ENCODE results near the gene NLGN3. TPM values are rescaled to one million over a fixed set of nuclear protein-coding genes. Genes with fewer than 3 reads are reported as not detected.

NLGN3 gene
- total RNA-seq, 2 experiments from 2014 or later = 0.57 to 1.3 TPM

- TF ChIP-seq EZH2phosphoT487 (IDR thresholded peaks at IDR 0.05; ENCODE audit: borderline replicate concordance, low read depth, low read length) = no peak
- TF ChIP-seq CTCF (conservative IDR thresholded peaks at IDR 0.05; ENCODE audit: low read length) = no peak
- H3K36me3 ChIP-seq (ENCODE audit: insufficient read depth, low read length) = no peaks in the 10 kb centered on the region
- H3K9me2 ChIP-seq (ENCODE audit: insufficient read depth, low read length) = no peaks in the 10 kb centered on the region
- POLR2A ChIA-PET = no interaction called here
- CTCF ChIA-PET (ENCODE audit: unreplicated experiment) = no interaction called here
- H3K9me3 ChIP-seq (ENCODE audit: low read length) = no peaks in the 10 kb centered on the region
- no peaks in the 10 kb centered on the region for H3K79me2 ChIP-seq (ENCODE audit: insufficient read depth, low read depth, low read length)
- no peak overlapping the region for H2AFZ ChIP-seq (ENCODE audit: low read length)
- H3K4me2 ChIP-seq (ENCODE audit: low read length) = no peak overlapping the region
- no peak overlapping the region for H3K27ac ChIP-seq (ENCODE audit: low read depth, low read length, poor library complexity, severe bottlenecking)
- H3K4me3 ChIP-seq (ENCODE audit: low read depth, low read length, poor library complexity, severe bottlenecking) = no peak overlapping the region
- DNase-seq (ENCODE audit: low spot score) = no peak
- intact Hi-C loops (cut with micrococcal nuclease; ENCODE audit: unreplicated experiment) = no loop called here
- no peaks in the 10 kb centered on the region for H4K20me1 ChIP-seq (ENCODE audit: insufficient read depth, low read length)
- H3K4me1 ChIP-seq (ENCODE audit: insufficient read depth, low read length, poor library complexity, severe bottlenecking) = peaks cover 9% of the 10 kb centered on the region
- no TSS peak for BruUV-seq (replicated peaks)
Measured at GRCh38 chrX:71214152-71214551, 69.5 kb downstream of the NLGN3 start.

GRCh38 chrX:71214604-71215337 is 70.1 kb downstream of the NLGN3 start:
- Histone ChIP-seq H3K4me2 (ENCODE audit: low read length) (no peak overlapping the region), H3K79me2 (ENCODE audit: insufficient read depth, low read depth, low read length) (no peaks in the 10 kb centered on the region), H3K9me3 (ENCODE audit: low read length) (no peaks in the 10 kb centered on the region), H3K4me3 (ENCODE audit: low read depth, low read length, poor library complexity, severe bottlenecking) (no peak overlapping the region), H3K27ac (ENCODE audit: low read depth, low read length, poor library complexity, severe bottlenecking) (no peak overlapping the region), H4K20me1 (ENCODE audit: insufficient read depth, low read length) (no peaks in the 10 kb centered on the region), H3K9me2 (ENCODE audit: insufficient read depth, low read length) (no peaks in the 10 kb centered on the region), H3K4me1 (ENCODE audit: insufficient read depth, low read length, poor library complexity, severe bottlenecking) (peaks cover 9% of the 10 kb centered on the region), H3K36me3 (ENCODE audit: insufficient read depth, low read length) (no peaks in the 10 kb centered on the region), H2AFZ (ENCODE audit: low read length) (no peak overlapping the region)
- CTCF ChIA-PET (ENCODE audit: unreplicated experiment) = no interaction called here
- intact Hi-C loops (cut with micrococcal nuclease; ENCODE audit: unreplicated experiment) = no loop called here
- BruUV-seq (replicated peaks) = no TSS peak
- TF ChIP-seq EZH2phosphoT487 (IDR thresholded peaks at IDR 0.05; ENCODE audit: borderline replicate concordance, low read depth, low read length) = no peak
- no peak for TF ChIP-seq CTCF (conservative IDR thresholded peaks at IDR 0.05; ENCODE audit: low read length)
- no peak for DNase-seq (ENCODE audit: low spot score)
- POLR2A ChIA-PET = no interaction called here

- Histone ChIP-seq H2AFZ (ENCODE audit: low read length) (no peak overlapping the region), H3K9me3 (ENCODE audit: low read length) (no peaks in the 10 kb centered on the region), H3K4me1 (ENCODE audit: insufficient read depth, low read length, poor library complexity, severe bottlenecking) (peaks cover 9% of the 10 kb centered on the region), H3K4me2 (ENCODE audit: low read length) (no peak overlapping the region), H3K79me2 (ENCODE audit: insufficient read depth, low read depth, low read length) (no peaks in the 10 kb centered on the region), H3K36me3 (ENCODE audit: insufficient read depth, low read length) (no peaks in the 10 kb centered on the region), H3K9me2 (ENCODE audit: insufficient read depth, low read length) (no peaks in the 10 kb centered on the region), H3K27ac (ENCODE audit: low read depth, low read length, poor library complexity, severe bottlenecking) (no peak overlapping the region), H3K4me3 (ENCODE audit: low read depth, low read length, poor library complexity, severe bottlenecking) (no peak overlapping the region), H4K20me1 (ENCODE audit: insufficient read depth, low read length) (no peaks in the 10 kb centered on the region)
- no TSS peak for BruUV-seq (replicated peaks)
- no peak for DNase-seq (ENCODE audit: low spot score)
- CTCF ChIA-PET (ENCODE audit: unreplicated experiment) = interaction anchor here (0.6 kb wide), 1 partner anchor 175 kb away, joined by 3 read pairs; no protein-coding TSS in a partner anchor
- POLR2A ChIA-PET = no interaction called here
- intact Hi-C loops (cut with micrococcal nuclease; ENCODE audit: unreplicated experiment) = no loop called here
- TF ChIP-seq CTCF (conservative IDR thresholded peaks at IDR 0.05; ENCODE audit: low read length) = no peak
- TF ChIP-seq EZH2phosphoT487 (IDR thresholded peaks at IDR 0.05; ENCODE audit: borderline replicate concordance, low read depth, low read length) = no peak
Measured at GRCh38 chrX:71215338-71215912, 70.8 kb downstream of the NLGN3 start.
